Natural killer cell (primary cell): ENCODE results near the gene UBE3B. TPM values are rescaled to one million over a fixed set of nuclear protein-coding genes. Genes with fewer than 3 reads are reported as not detected.

Experiments used
- ATAC-seq, 3 donors: fragments of 150-1000 bp in 2 of 3; fragments of 200-7000 bp in 1 of 3; cut with Tn5 transposase; 1 replicate in 1 of 3; 2 replicates in 2 of 3; pipeline ENCODE4 v1.10.0; 2021; ENCODE audit warnings: mild to moderate bottlenecking in 2 of 3, moderate library complexity in 2 of 3
- DNase-seq, 2 donors: peaks; one replicate each; pipeline versions ENCODE4 v3.0.0 to v3.0.0-alpha.2; 2013 to 2021; ENCODE audit warnings: mixed read lengths in 1 of 2
- H3K27ac ChIP-seq: one replicate; pipeline ENCODE4 v1.5.1; 2013; ENCODE audit warnings: mild to moderate bottlenecking, low read length
- H3K27me3 ChIP-seq: one replicate; pipeline ENCODE4 v1.6.1; 2013; ENCODE audit warnings: low read length; ENCODE audit not compliant: control insufficient read depth, insufficient read depth
- H3K36me3 ChIP-seq: one replicate; pipeline ENCODE4 v1.6.1; 2013; ENCODE audit warnings: low read length; ENCODE audit not compliant: control insufficient read depth, insufficient read depth
- H3K4me1 ChIP-seq: one replicate; pipeline ENCODE4 v1.6.1; 2013; ENCODE audit warnings: low read length; ENCODE audit not compliant: control insufficient read depth, insufficient read depth
- H3K4me3 ChIP-seq: one replicate; pipeline ENCODE4 v1.5.1; 2013; ENCODE audit warnings: low read length
- H3K9me3 ChIP-seq: one replicate; pipeline ENCODE4 v1.6.1; 2013; ENCODE audit warnings: low read length; ENCODE audit not compliant: control insufficient read depth, insufficient read depth
- H3K27ac Mint-ChIP-seq, 2 donors: one replicate each; pipeline ENCODE4 v1.8.0; 2022; ENCODE audit warnings: mild to moderate bottlenecking in 2 of 2, mixed read lengths in 2 of 2, moderate library complexity in 1 of 2
- H3K27me3 Mint-ChIP-seq, 2 donors: one replicate each; pipeline ENCODE4 v1.8.0; 2022; ENCODE audit warnings: low read depth in 2 of 2, mixed read lengths in 2 of 2
- H3K36me3 Mint-ChIP-seq: one replicate; pipeline ENCODE4 v1.8.0; 2022; ENCODE audit warnings: mixed read lengths
- H3K4me1 Mint-ChIP-seq, 2 donors: one replicate each; pipeline ENCODE4 v1.8.0; 2022; ENCODE audit warnings: mixed read lengths in 2 of 2
- H3K4me3 Mint-ChIP-seq: one replicate; pipeline ENCODE4 v1.8.0; 2022; ENCODE audit warnings: mild to moderate bottlenecking, moderate library complexity, mixed read lengths
- H3K9me3 Mint-ChIP-seq, 2 donors: one replicate each; pipeline ENCODE4 v1.8.0; 2022; ENCODE audit warnings: mixed read lengths in 2 of 2
- CTCF ChIP-seq: fragments of 200-600 bp; IDR thresholded peaks from one replicate; pipeline ENCODE4 v1.8.0; 2022; ENCODE audit warnings: antibody characterized with exemption
- WGBS: methylation state at CpG from one replicate; pipeline ENCODE4 v1.1.7; 2013; ENCODE audit warnings: missing lambda C conversion rate; ENCODE audit not compliant: insufficient coverage; 5-methylcytosine and 5-hydroxymethylcytosine counted together
- intact Hi-C: fragments of 100-400 bp; cut with micrococcal nuclease; formaldehyde crosslinking; loops from one replicate; pipeline ENCODE4 v1.14.2; 2022
- total RNA-seq, 4 donors: library from RNA; stranded (reverse); fragments of 120-200 nt in 1 of 4; gene quantifications; one replicate each; pipeline versions ENCODE4 v1.2.3 to v1.2.4, GENCODE V29; 2013 to 2022

Gene UBE3B
- total RNA-seq, 3 donors from 2014 or later (not counting 1 experiment from before 2014, with no cell fraction given), result 32.2 to 46.7 (median 39.5) TPM

- no peak for DNase-seq
- Mint-ChIP-seq H3K9me3 (no peaks in the 10 kb centered on the region), H3K27ac (no peak overlapping the region), H3K4me3 (no peak overlapping the region), H3K27me3 (no peaks in the 10 kb centered on the region), H3K36me3 (peaks cover 8% of the 10 kb centered on the region), H3K4me1 (no peaks in the 10 kb centered on the region)
- Histone ChIP-seq H3K27me3 (no peaks in the 10 kb centered on the region), H3K4me3 (no peak overlapping the region), H3K4me1 (no peaks in the 10 kb centered on the region), H3K9me3 (no peaks in the 10 kb centered on the region), H3K27ac (no peak overlapping the region), H3K36me3 (peaks cover 60% of the 10 kb centered on the region)
- no peak for TF ChIP-seq CTCF
- intact Hi-C loops, result no loop called here
- ATAC-seq, result no peak
- 96% methylated on average over 7 of the region's 8 CpGs for WGBS
Observed at GRCh38 chr12:109527489-109528123, 50.2 kb downstream of the UBE3B start.

- Mint-ChIP-seq H3K36me3 (peaks cover 8% of the 10 kb centered on the region), H3K27ac (no peak overlapping the region), H3K9me3 (no peaks in the 10 kb centered on the region), H3K4me3 (no peak overlapping the region), H3K4me1 (no peaks in the 10 kb centered on the region), H3K27me3 (no peaks in the 10 kb centered on the region)
- Histone ChIP-seq H3K27ac (no peak overlapping the region), H3K4me3 (no peak overlapping the region), H3K9me3 (no peaks in the 10 kb centered on the region), H3K27me3 (no peaks in the 10 kb centered on the region), H3K4me1 (no peaks in the 10 kb centered on the region), H3K36me3 (peaks cover 44% of the 10 kb centered on the region)
- intact Hi-C loops, result no loop called here
- ATAC-seq (no peak), DNase-seq (no peak)
- WGBS, result 96% methylated on average over 19 of the region's 19 CpGs
- TF ChIP-seq CTCF, result no peak
Observed at GRCh38 chr12:109529691-109530640, 52.5 kb downstream of the UBE3B start.

GRCh38 chr12:109531411-109531810 lies 54.0 kb downstream of the UBE3B start:
- ATAC-seq (no peak), DNase-seq (no peak)
- Histone ChIP-seq H3K27ac (no peak overlapping the region), H3K27me3 (no peaks in the 10 kb centered on the region), H3K36me3 (peaks cover 39% of the 10 kb centered on the region), H3K9me3 (no peaks in the 10 kb centered on the region), H3K4me3 (no peak overlapping the region), H3K4me1 (no peaks in the 10 kb centered on the region)
- no peaks in the 10 kb centered on the region for H3K9me3 Mint-ChIP-seq
- H3K27me3 Mint-ChIP-seq, result no peaks in the 10 kb centered on the region
- no peak overlapping the region for H3K4me3 Mint-ChIP-seq
- no peak for TF ChIP-seq CTCF
- no peak overlapping the region for H3K27ac Mint-ChIP-seq
- intact Hi-C loops, result no loop called here
- H3K4me1 Mint-ChIP-seq, result no peaks in the 10 kb centered on the region
- no peaks in the 10 kb centered on the region for H3K36me3 Mint-ChIP-seq
- 95% methylated on average over 2 of the region's 2 CpGs for WGBS
